CD14-positive monocyte (primary cell): ENCODE results near the gene PNMA1. TPM values are rescaled to one million over a fixed set of nuclear protein-coding genes. Genes with fewer than 3 reads are reported as not detected.

Source experiments
- DNase-seq, 3 donors: peaks; one replicate each; pipeline ENCODE4 v3.0.0-alpha.2; 2011 to 2022
- H2AFZ ChIP-seq: 2 replicates; pipeline ENCODE4 v1.6.0; 2012; ENCODE audit warnings: mild to moderate bottlenecking, low read depth, low read length, inconsistent platforms; ENCODE audit not compliant: insufficient read depth, poor library complexity, severe bottlenecking
- H3K27ac ChIP-seq, 2 donors: 1 replicate in 1 of 2; 2 replicates in 1 of 2; pipeline ENCODE4 v1.5.1; 2012 to 2013; ENCODE audit warnings: low read length in 2 of 2, control low read depth in 1 of 2, inconsistent platforms in 1 of 2, low read depth in 1 of 2, mild to moderate bottlenecking in 1 of 2
- H3K27me3 ChIP-seq, 2 donors: one replicate each; pipeline versions ENCODE4 v1.6.0 to v1.6.1; 2011 to 2013; ENCODE audit warnings: low read length in 2 of 2; ENCODE audit not compliant: control insufficient read depth in 2 of 2, insufficient read depth in 2 of 2
- H3K36me3 ChIP-seq, 2 donors: replicated peaks in 1 of 2; 1 replicate in 1 of 2; 2 replicates in 1 of 2; pipeline versions ENCODE4 v1.5.1 to v1.6.1; 2012 to 2013; ENCODE audit warnings: low read length in 2 of 2, control low read depth in 1 of 2, inconsistent platforms in 1 of 2, mild to moderate bottlenecking in 1 of 2; ENCODE audit not compliant: insufficient read depth in 2 of 2, control insufficient read depth in 1 of 2
- H3K4me1 ChIP-seq, 2 donors: 1 replicate in 1 of 2; 2 replicates in 1 of 2; pipeline versions ENCODE4 v1.5.1 to v1.6.1; 2012 to 2013; ENCODE audit warnings: low read length in 2 of 2, control low read depth in 1 of 2, inconsistent platforms in 1 of 2, mild to moderate bottlenecking in 1 of 2, moderate library complexity in 1 of 2; ENCODE audit not compliant: insufficient read depth in 2 of 2, control insufficient read depth in 1 of 2
- H3K4me2 ChIP-seq: replicated peaks from 2 replicates; pipeline ENCODE3; 2012; ENCODE audit warnings: low read length, moderate library complexity, mild to moderate bottlenecking; ENCODE audit not compliant: poor library complexity, severe bottlenecking; ENCODE audit errors: extremely low read depth
- H3K4me3 ChIP-seq, 3 experiments: fragments of 200-600 bp in 1 of 3; sonication (generic) in 1 of 3; replicated peaks in 1 of 3; 1 replicate in 2 of 3; 2 replicates in 1 of 3; pipeline ENCODE4 v1.5.1; 2011 to 2013; ENCODE audit warnings: low read length in 3 of 3, mild to moderate bottlenecking in 3 of 3, control low read depth in 2 of 3, low read depth in 2 of 3, inconsistent platforms in 1 of 3, moderate library complexity in 1 of 3
- H3K79me2 ChIP-seq: 2 replicates; pipeline ENCODE4 v1.6.0; 2012; ENCODE audit warnings: mild to moderate bottlenecking, control low read depth, inconsistent platforms, low read length, moderate library complexity; ENCODE audit not compliant: insufficient read depth
- H3K9ac ChIP-seq: 2 replicates; pipeline ENCODE4 v1.6.0; 2017; ENCODE audit warnings: low read length, mild to moderate bottlenecking; ENCODE audit not compliant: insufficient read depth, poor library complexity, severe bottlenecking
- H3K9me3 ChIP-seq, 2 donors: replicated peaks in 1 of 2; 1 replicate in 1 of 2; 2 replicates in 1 of 2; pipeline versions ENCODE4 v1.5.1 to v1.6.1; 2012 to 2013; ENCODE audit warnings: low read length in 2 of 2, control low read depth in 1 of 2; ENCODE audit not compliant: control insufficient read depth in 1 of 2, insufficient read depth in 1 of 2
- H4K20me1 ChIP-seq: 2 replicates; pipeline ENCODE4 v1.6.0; 2012; ENCODE audit warnings: mild to moderate bottlenecking, low read length, control low read depth, moderate library complexity; ENCODE audit not compliant: insufficient read depth
- H3K27ac Mint-ChIP-seq, 7 donors: one replicate each; pipeline ENCODE4 v1.8.0; 2020; ENCODE audit warnings: mild to moderate bottlenecking in 7 of 7, mixed read lengths in 7 of 7, moderate library complexity in 6 of 7, inconsistent platforms in 2 of 7
- H3K27me3 Mint-ChIP-seq, 3 donors: one replicate each; pipeline ENCODE4 v1.8.0; 2021 to 2022; ENCODE audit warnings: low read depth in 3 of 3, mild to moderate bottlenecking in 3 of 3, mixed read lengths in 3 of 3, moderate library complexity in 3 of 3, inconsistent platforms in 1 of 3
- H3K36me3 Mint-ChIP-seq, 2 donors: one replicate each; pipeline ENCODE4 v1.8.0; 2020; ENCODE audit warnings: mixed read lengths in 2 of 2, inconsistent platforms in 1 of 2, mild to moderate bottlenecking in 1 of 2
- H3K4me1 Mint-ChIP-seq: one replicate; pipeline ENCODE4 v1.8.0; 2020; ENCODE audit warnings: mild to moderate bottlenecking, mixed read lengths
- H3K4me3 Mint-ChIP-seq, 2 donors: one replicate each; pipeline ENCODE4 v1.8.0; 2020; ENCODE audit warnings: mild to moderate bottlenecking in 2 of 2, mixed read lengths in 2 of 2, moderate library complexity in 1 of 2
- H3K9me3 Mint-ChIP-seq, 7 donors: one replicate each; pipeline ENCODE4 v1.8.0; 2020 to 2022; ENCODE audit warnings: mixed read lengths in 7 of 7, mild to moderate bottlenecking in 6 of 7, moderate library complexity in 6 of 7, inconsistent platforms in 2 of 7
- CTCF ChIP-seq: fragments of 200-600 bp; IDR thresholded peaks from one replicate; pipeline ENCODE4 v1.8.0; 2022; ENCODE audit warnings: antibody characterized with exemption, mild to moderate bottlenecking
- WGBS: methylation state at CpG from one replicate; pipeline ENCODE4 v1.1.5; 2013; ENCODE audit warnings: missing lambda C conversion rate; ENCODE audit not compliant: insufficient coverage; 5-methylcytosine and 5-hydroxymethylcytosine counted together
- intact Hi-C, 2 donors: fragments of 100-400 bp; cut with micrococcal nuclease; formaldehyde crosslinking; loops; one replicate each; pipeline versions ENCODE4 v1.15.0 to v1.15.1; 2023
- polyA plus RNA-seq, 3 donors: library from polyadenylated mRNA; depleted of rRNA in 1 of 3; unstranded in 2 of 3; stranded (reverse) in 1 of 3; fragments of 300-500 nt in 2 of 3; fragments of >200 nt in 1 of 3; fragmentation: Illumina TruSeq in 2 of 3; gene quantifications; 1 replicate in 2 of 3; 2 replicates in 1 of 3; pipeline ENCODE4 v1.2.3, GENCODE V29; 2012 to 2021

Gene PNMA1
- polyA plus RNA-seq, 3 donors, result 2.4 to 6.4 (median 4.4) TPM

- peak overlapping the region; percentile 96 to 99 (median 98) for H3K27ac Mint-ChIP-seq
- Histone ChIP-seq H3K4me1 (peaks cover 82 to 90% of the 10 kb centered on the region in 2 donors), H3K79me2 (peaks cover 83% of the 10 kb centered on the region), H3K36me3 (no peaks in the 10 kb centered on the region), H3K9me3 (no peaks in the 10 kb centered on the region), H3K27ac (peak overlapping the region; percentile 60 to 98), H4K20me1 (peaks cover 64% of the 10 kb centered on the region), H3K27me3 (no peaks in the 10 kb centered on the region), H3K9ac (no peak overlapping the region), H3K4me3 (peak overlapping the region in 1 of 3 experiments; percentile 77), H3K4me2 (peak overlapping the region; percentile 47), H2AFZ (peak overlapping the region; percentile 24)
- TF ChIP-seq CTCF, result no peak
- no peaks in the 10 kb centered on the region for H3K9me3 Mint-ChIP-seq
- H3K4me1 Mint-ChIP-seq, result peaks cover 83% of the 10 kb centered on the region
- WGBS, result 5% methylated on average over 4 of the region's 8 CpGs
- H3K27me3 Mint-ChIP-seq, result peaks cover 0 to 3% (median 0%) of the 10 kb centered on the region in 3 donors
- DNase-seq, result peak in 2 of 3 donors; percentile 67 to 71
- peaks cover 2 to 11% of the 10 kb centered on the region in 2 donors for H3K36me3 Mint-ChIP-seq
- intact Hi-C loops, result no loop called here
- H3K4me3 Mint-ChIP-seq, result peak overlapping the region; percentile 49 to 76
Measured at GRCh38 chr14:73762375-73762822, 48.2 kb upstream of the PNMA1 start.

GRCh38 chr14:73761618-73762355, 47.6 kb upstream of the PNMA1 start:
- peak overlapping the region; percentile 24 to 76 for H3K4me3 Mint-ChIP-seq
- peak overlapping the region; percentile 47 for H3K4me2 ChIP-seq
- no peak overlapping the region for H2AFZ ChIP-seq
- H3K36me3 Mint-ChIP-seq, result peaks cover 4 to 12% of the 10 kb centered on the region in 2 donors
- peak overlapping the region; percentile 90 to 98 for H3K27ac ChIP-seq
- peak overlapping the region in 1 of 3 experiments; percentile 77 for H3K4me3 ChIP-seq
- H4K20me1 ChIP-seq, result peaks cover 64% of the 10 kb centered on the region
- intact Hi-C loops, result loop anchor here in 1 of 2 donors (2.0 kb wide), 1 partner anchor 25 kb away; no protein-coding TSS in a partner anchor
- peaks cover 82 to 90% of the 10 kb centered on the region in 2 donors for H3K4me1 ChIP-seq
- H3K27me3 Mint-ChIP-seq, result peaks cover 0 to 3% (median 0%) of the 10 kb centered on the region in 3 donors
- peak overlapping the region; percentile 96 to 99 (median 98) for H3K27ac Mint-ChIP-seq
- no CpG with 5 or more reads among the region's 2 CpGs for WGBS
- H3K36me3 ChIP-seq, result no peaks in the 10 kb centered on the region
- DNase-seq, result peak; percentile 48 to 73 (median 52)
- TF ChIP-seq CTCF, result no peak
- H3K27me3 ChIP-seq, result no peaks in the 10 kb centered on the region
- H3K9ac ChIP-seq, result peak overlapping the region; percentile 95
- H3K9me3 Mint-ChIP-seq, result no peaks in the 10 kb centered on the region
- H3K9me3 ChIP-seq, result no peaks in the 10 kb centered on the region
- H3K4me1 Mint-ChIP-seq, result peaks cover 83% of the 10 kb centered on the region
- peaks cover 83% of the 10 kb centered on the region for H3K79me2 ChIP-seq
